Chondrocyte (in vitro differentiated cells): ENCODE results near the gene ARHGEF7. TPM values are rescaled to one million over a fixed set of nuclear protein-coding genes. Genes with fewer than 3 reads are reported as not detected.
"Not testable (repeated sequence)": the region's sequence is repeated elsewhere in the genome, so short reads cannot be mapped to it uniquely, and the experiment has no call there.

Source experiments
- DNase-seq: peaks from one replicate; pipeline ENCODE4 v3.0.0; 2021; ENCODE audit warnings: mixed read lengths, low spot score
- H3K27ac Mint-ChIP-seq: one replicate; pipeline ENCODE4 v1.8.0; 2021; ENCODE audit warnings: mild to moderate bottlenecking, moderate library complexity, mixed read lengths; ENCODE audit not compliant: unreplicated experiment
- H3K27me3 Mint-ChIP-seq: 2 replicates; pipeline ENCODE4 v1.8.0; 2021; ENCODE audit warnings: low read depth, mixed read lengths
- H3K36me3 Mint-ChIP-seq: 2 replicates; pipeline ENCODE4 v1.8.0; 2021; ENCODE audit warnings: low read depth, mixed read lengths
- H3K4me1 Mint-ChIP-seq: 2 replicates; pipeline ENCODE4 v1.8.0; 2021; ENCODE audit warnings: low read depth, mild to moderate bottlenecking, mixed read lengths
- H3K4me3 Mint-ChIP-seq: one replicate; pipeline ENCODE4 v1.8.0; 2021; ENCODE audit warnings: mild to moderate bottlenecking, moderate library complexity, mixed read lengths; ENCODE audit not compliant: unreplicated experiment
- H3K9me3 Mint-ChIP-seq: 2 replicates; pipeline ENCODE4 v1.8.0; 2021; ENCODE audit warnings: low read depth, mixed read lengths
- CTCF ChIP-seq: fragments of 200-600 bp; sonication (generic); IDR thresholded peaks from 2 replicates; pipeline ENCODE4 v1.5.0; 2021; ENCODE audit warnings: antibody characterized with exemption, mild to moderate bottlenecking, moderate library complexity
- total RNA-seq: library from RNA; stranded (reverse); gene quantifications from 3 replicates; pipeline ENCODE4 v1.2.1, GENCODE V29; 2021

ARHGEF7 gene
- total RNA-seq, 1 donor from 2014 or later, result 137 TPM

GRCh38 chr13:111186305-111186935 lies 71.3 kb downstream of the ARHGEF7 start:
- Mint-ChIP-seq H3K36me3 (no peaks in the 10 kb centered on the region), H3K4me3 (peak overlapping the region; percentile 61), H3K27ac (peak overlapping the region; percentile 93), H3K4me1 (peaks cover 84% of the 10 kb centered on the region), H3K27me3 (no peaks in the 10 kb centered on the region), H3K9me3 (no peaks in the 10 kb centered on the region)
- DNase-seq, result no peak
- TF ChIP-seq CTCF, result no peak

GRCh38 chr13:111187960-111188541 lies 72.9 kb downstream of the ARHGEF7 start:
- no peaks in the 10 kb centered on the region for H3K9me3 Mint-ChIP-seq
- H3K27me3 Mint-ChIP-seq, result no peaks in the 10 kb centered on the region
- peaks cover 81% of the 10 kb centered on the region for H3K4me1 Mint-ChIP-seq
- peak overlapping the region; percentile 61 for H3K4me3 Mint-ChIP-seq
- no peak for TF ChIP-seq CTCF
- DNase-seq, result no peak
- peak overlapping the region; percentile 93 for H3K27ac Mint-ChIP-seq
- no peaks in the 10 kb centered on the region for H3K36me3 Mint-ChIP-seq

GRCh38 chr13:111189064-111189505 lies 74.0 kb downstream of the ARHGEF7 start:
- Mint-ChIP-seq H3K27ac (peak overlapping the region; percentile 93), H3K4me1 (peaks cover 80% of the 10 kb centered on the region)
- H3K36me3 Mint-ChIP-seq, H3K27me3 Mint-ChIP-seq, DNase-seq, H3K9me3 Mint-ChIP-seq, H3K4me3 Mint-ChIP-seq: not testable (repeated sequence)

GRCh38 chr13:111189516-111189915 lies 74.4 kb downstream of the ARHGEF7 start:
- not testable (repeated sequence) for H3K27me3 Mint-ChIP-seq, H3K9me3 Mint-ChIP-seq, H3K4me3 Mint-ChIP-seq, DNase-seq, H3K36me3 Mint-ChIP-seq
- Mint-ChIP-seq H3K4me1 (peaks cover 80% of the 10 kb centered on the region), H3K27ac (peak overlapping the region; percentile 93)

GRCh38 chr13:111193223-111193622 lies 78.1 kb downstream of the ARHGEF7 start:
- not testable (repeated sequence) for H3K27me3 Mint-ChIP-seq, H3K4me3 Mint-ChIP-seq, H3K9me3 Mint-ChIP-seq, DNase-seq, H3K36me3 Mint-ChIP-seq
- Mint-ChIP-seq H3K4me1 (peaks cover 63% of the 10 kb centered on the region), H3K27ac (peak overlapping the region; percentile 93)

GRCh38 chr13:111194651-111195050 lies 79.5 kb downstream of the ARHGEF7 start:
- H3K9me3 Mint-ChIP-seq, H3K27me3 Mint-ChIP-seq, DNase-seq: not testable (repeated sequence)
- peak overlapping the region; percentile 31 for H3K4me3 Mint-ChIP-seq
- peak overlapping the region; percentile 93 for H3K27ac Mint-ChIP-seq
- H3K36me3 Mint-ChIP-seq, result peaks cover 11% of the 10 kb centered on the region
- H3K4me1 Mint-ChIP-seq, result peaks cover 51% of the 10 kb centered on the region

GRCh38 chr13:111198732-111199378 lies 83.7 kb downstream of the ARHGEF7 start:
- not testable (repeated sequence) for H3K27me3 Mint-ChIP-seq, H3K27ac Mint-ChIP-seq, H3K9me3 Mint-ChIP-seq, DNase-seq, H3K4me3 Mint-ChIP-seq
- H3K4me1 Mint-ChIP-seq, result peaks cover 70% of the 10 kb centered on the region
- peaks cover 17% of the 10 kb centered on the region for H3K36me3 Mint-ChIP-seq
